ENCODE results near the gene CIBAR2. TPM values are rescaled to one million over a fixed set of nuclear protein-coding genes. Genes with fewer than 3 reads are reported as not detected.

CIBAR2 gene
- total and polyA plus RNA-seq, 11 donors = not detected

DNA sequence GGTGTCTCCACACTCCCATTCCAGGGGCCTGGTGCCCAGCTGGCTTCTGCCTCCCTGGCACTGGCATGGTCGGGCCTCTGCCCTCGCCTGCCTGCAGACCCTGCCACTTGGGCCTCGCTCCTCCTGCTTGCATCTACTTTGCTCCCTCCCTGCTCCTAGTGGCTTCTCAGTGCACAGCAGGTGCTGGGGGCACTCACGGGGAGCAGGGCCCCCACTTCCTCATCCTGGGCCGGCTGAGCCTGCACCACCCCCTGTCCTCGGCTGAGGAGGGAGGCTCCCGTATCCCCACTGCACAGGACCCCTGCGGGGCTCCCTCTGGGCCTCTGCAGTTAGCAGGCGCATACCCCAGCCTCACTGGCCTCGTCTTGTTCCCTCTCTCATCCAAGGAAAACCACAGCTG, 35.2 kb downstream of the CIBAR2 start:
- intact Hi-C loops (cut with DNase I) = no loop called here
- no peak overlapping the region for H3K4me3 ChIP-seq
- H3K27me3 ChIP-seq = no peaks in the 10 kb centered on the region
- ATAC-seq (no peak), DNase-seq (no peak)
- H3K27ac ChIP-seq = no peak overlapping the region
- TF ChIP-seq, protein P1, sequence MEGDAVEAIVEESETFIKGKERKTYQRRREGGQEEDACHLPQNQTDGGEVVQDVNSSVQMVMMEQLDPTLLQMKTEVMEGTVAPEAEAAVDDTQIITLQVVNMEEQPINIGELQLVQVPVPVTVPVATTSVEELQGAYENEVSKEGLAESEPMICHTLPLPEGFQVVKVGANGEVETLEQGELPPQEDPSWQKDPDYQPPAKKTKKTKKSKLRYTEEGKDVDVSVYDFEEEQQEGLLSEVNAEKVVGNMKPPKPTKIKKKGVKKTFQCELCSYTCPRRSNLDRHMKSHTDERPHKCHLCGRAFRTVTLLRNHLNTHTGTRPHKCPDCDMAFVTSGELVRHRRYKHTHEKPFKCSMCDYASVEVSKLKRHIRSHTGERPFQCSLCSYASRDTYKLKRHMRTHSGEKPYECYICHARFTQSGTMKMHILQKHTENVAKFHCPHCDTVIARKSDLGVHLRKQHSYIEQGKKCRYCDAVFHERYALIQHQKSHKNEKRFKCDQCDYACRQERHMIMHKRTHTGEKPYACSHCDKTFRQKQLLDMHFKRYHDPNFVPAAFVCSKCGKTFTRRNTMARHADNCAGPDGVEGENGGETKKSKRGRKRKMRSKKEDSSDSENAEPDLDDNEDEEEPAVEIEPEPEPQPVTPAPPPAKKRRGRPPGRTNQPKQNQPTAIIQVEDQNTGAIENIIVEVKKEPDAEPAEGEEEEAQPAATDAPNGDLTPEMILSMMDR (IDR thresholded peaks at IDR 0.05) = no peak
- WGBS, 4 donors = 82 to 94% (median 89%) methylated on average over 8 to 10 of the region's 10 CpGs
- peaks cover 0 to 47% (median 16%) of the 10 kb centered on the region in 9 donors for H3K36me3 ChIP-seq
- peaks cover 0 to 7% (median 0%) of the 10 kb centered on the region in 12 donors for H3K4me1 ChIP-seq
- H3K9me3 ChIP-seq = no peaks in the 10 kb centered on the region

DNA sequence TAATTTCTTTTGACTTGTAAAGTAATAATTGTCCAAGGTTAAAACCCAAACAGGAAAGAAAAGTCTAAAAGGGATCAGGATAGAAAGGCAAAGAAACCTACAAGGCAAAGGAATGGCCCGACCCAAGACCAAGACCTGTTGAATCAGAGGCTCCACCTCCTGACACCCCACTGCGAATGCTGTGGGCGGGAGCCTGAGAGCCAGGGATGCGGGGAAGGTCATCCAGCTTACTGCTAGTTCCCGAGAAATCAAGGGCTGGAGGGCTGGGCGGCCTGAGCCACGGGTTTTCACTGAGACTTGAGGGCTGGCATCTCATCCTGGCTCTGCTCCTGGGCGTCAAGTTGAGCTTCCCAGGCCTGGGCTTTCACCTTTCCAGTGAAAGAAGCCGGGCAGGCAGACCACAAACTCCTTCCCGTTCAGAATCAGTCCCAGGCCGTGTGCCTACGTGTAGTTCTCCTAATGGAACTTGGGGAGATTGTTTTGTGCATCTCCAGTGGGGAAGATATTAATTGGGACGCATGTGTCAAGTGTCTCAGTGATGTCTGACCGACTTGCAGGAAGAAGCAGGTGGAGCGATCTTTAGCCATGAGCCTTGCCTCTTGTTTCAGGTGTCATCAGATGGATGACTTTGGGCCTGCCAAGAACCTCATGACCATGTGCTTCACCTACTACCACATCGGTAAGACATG, 36.9 kb downstream of the CIBAR2 start:
- Histone ChIP-seq H3K9me3 (no peaks in the 10 kb centered on the region), H3K27me3 (no peaks in the 10 kb centered on the region), H3K27ac (no peak overlapping the region), H3K4me3 (no peak overlapping the region), H3K4me1 (peaks cover 0 to 11% (median 0%) of the 10 kb centered on the region in 12 donors), H3K36me3 (peaks cover 0 to 58% (median 19%) of the 10 kb centered on the region in 9 donors)
- intact Hi-C loops (cut with DNase I) = no loop called here
- TF ChIP-seq, protein P1 (IDR thresholded peaks at IDR 0.05) = no peak
- no peak for TF ChIP-seq POLR2A (IDR thresholded peaks at IDR 0.05)
- ATAC-seq (no peak), DNase-seq (no peak)
- 90 to 97% (median 94%) methylated on average over 12 to 16 of the region's 16 CpGs for WGBS, 4 donors

DNA sequence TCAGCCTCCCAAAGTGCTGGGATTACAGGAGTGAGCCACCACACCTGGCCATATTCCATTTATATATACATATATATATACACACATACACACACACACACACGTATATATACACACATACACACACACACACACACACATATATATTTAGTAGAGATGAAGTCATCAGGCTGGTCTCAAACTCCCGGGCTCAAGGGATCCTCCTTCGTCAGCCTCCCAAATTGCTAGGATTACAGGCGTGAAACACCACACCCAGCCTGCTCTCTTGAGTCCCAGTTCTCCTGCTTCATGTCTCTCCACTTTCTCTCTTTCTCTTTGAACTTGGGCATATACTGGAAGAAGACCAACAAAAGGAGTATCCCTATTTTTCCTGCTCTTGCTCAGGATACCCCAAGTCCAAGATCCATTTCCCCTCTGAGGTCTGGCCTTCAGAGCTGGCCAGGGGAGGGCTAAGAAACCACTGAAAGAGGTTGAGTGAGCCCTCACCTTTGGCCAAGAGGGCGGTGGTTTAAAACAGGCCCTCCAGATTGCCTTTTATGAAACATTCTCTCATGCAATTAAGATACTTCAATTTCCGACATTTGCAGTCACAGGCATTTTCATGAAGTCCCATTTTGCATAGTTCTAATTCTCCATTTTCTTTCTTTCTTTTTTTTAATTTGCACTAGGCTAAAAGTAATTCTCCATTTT, 37.9 kb downstream of the CIBAR2 start:
- TF ChIP-seq, protein P1 (IDR thresholded peaks at IDR 0.05) = no peak
- TF ChIP-seq POLR2A (IDR thresholded peaks at IDR 0.05) = no peak
- H3K9me3 ChIP-seq = no peaks in the 10 kb centered on the region
- no peak overlapping the region for H3K4me3 ChIP-seq
- DNase-seq (no peak), ATAC-seq (no peak)
- WGBS, 4 donors = 93 to 95% (median 94%) methylated on average over 6 of the region's 6 CpGs
- no peak overlapping the region for H3K27ac ChIP-seq
- peaks cover 0 to 56% (median 20%) of the 10 kb centered on the region in 9 donors for H3K36me3 ChIP-seq
- H3K4me1 ChIP-seq = peaks cover 0 to 11% (median 0%) of the 10 kb centered on the region in 12 donors
- intact Hi-C loops (cut with DNase I) = no loop called here
- no peaks in the 10 kb centered on the region for H3K27me3 ChIP-seq

DNA sequence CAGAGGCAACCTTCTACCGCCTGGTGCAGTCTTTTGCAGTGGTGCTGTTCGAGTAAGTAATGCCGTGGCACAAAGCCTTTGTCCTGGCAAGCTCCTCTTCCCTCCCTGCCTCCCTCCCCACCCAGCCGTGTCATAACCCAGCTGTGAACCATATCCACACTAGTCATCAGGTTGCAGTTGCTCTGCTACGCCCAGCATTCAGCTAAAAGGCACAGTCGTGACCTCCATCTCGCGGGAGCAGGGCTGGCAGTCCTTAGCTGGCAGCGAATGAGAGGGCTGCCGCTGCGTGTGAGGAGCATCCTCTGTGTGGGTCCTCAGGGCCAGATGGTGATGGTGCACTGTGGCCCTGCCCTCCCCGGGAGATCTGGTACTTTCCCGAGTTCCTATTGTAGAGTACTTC, 39.3 kb downstream of the CIBAR2 start:
- intact Hi-C loops (cut with DNase I) = no loop called here
- 74 to 93% (median 82%) methylated on average over 8 to 13 of the region's 13 CpGs for WGBS, 4 donors
- ATAC-seq = peak; percentile 35 to 91 (median 78)

More for the DNA sequence above, 39.3 kb downstream of the CIBAR2 start:
- H3K27ac ChIP-seq = no peak overlapping the region
- peak in 3 of 5 donors; percentile 52 to 76 (median 63) for DNase-seq
- no peaks in the 10 kb centered on the region for H3K27me3 ChIP-seq
- H3K4me3 ChIP-seq = no peak overlapping the region
- H3K9me3 ChIP-seq = no peaks in the 10 kb centered on the region
- H3K4me1 ChIP-seq = peaks cover 0 to 11% (median 0%) of the 10 kb centered on the region in 12 donors
- TF ChIP-seq, protein P1 (IDR thresholded peaks at IDR 0.05) = no peak
- TF ChIP-seq POLR2A (IDR thresholded peaks at IDR 0.05) = no peak
- H3K36me3 ChIP-seq = peaks cover 0 to 55% (median 18%) of the 10 kb centered on the region in 9 donors
